COLO668 (cell line): ENCODE results near the gene SNAPC4.
A peak's percentile ranks its signal among the peaks of the same experiment; 100 is the strongest.
"Not testable (repeated sequence)": the region's sequence is repeated elsewhere in the genome, so short reads cannot be mapped to it uniquely, and the experiment has no call there.

Experiments used
- DNase-seq: peaks from one replicate; lab custom pipeline; 2025; ENCODE audit not compliant: unreplicated experiment; lab: John Stamatoyannopoulos, UW

Gene SNAPC4

GRCh38 chr9:136359774-136360718 is 39.9 kb downstream of the SNAPC4 start:
- no peak for DNase-seq

DNA sequence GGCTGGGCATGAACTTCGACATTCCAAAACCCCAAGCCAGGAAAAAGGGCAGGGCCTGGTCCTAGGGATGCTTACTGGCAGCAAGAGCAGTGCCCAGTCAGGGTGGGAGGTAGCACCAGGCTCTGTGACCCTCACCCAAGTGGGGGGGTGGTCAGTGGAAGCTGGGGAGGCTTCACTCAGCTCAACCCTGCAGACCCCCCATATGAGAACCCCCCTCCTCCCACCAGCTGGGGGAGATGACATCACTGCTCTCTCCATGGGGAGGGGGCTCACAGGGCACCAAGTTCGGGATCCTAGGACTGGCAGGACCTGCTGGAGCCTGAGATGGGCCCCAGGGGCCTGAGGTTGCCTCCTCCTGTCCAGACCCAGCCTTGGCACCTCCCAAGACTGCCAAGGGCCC is 41.1 kb downstream of the SNAPC4 start:
- no peak for DNase-seq

GRCh38 chr9:136358016-136358415 is 42.0 kb downstream of the SNAPC4 start:
- DNase-seq, result no peak

DNA sequence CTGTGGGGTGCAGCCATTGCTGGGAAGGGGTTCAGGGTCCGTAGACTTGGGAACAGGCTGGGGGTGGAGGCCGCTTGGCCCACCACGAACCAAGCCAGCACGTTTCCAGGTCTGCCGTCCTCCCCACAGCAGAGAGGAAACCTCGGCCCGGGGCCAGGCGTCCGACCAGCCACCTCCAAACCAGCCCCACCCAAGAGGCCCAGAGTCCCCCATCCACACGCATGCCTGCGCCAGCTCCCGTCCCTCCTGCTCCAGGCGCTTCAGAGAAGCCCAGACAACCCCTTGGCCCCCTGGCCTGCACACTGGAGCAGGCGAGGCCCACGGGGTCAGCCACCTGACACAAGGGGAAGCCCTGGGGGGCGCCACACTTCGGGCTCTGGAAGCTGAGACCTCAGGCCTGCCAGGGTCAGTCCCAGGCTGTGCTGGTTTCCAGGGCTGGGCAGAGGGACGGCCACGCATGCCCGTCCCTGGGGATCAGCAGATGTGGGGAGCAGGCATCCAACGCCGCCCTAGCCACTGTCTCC is 42.7 kb downstream of the SNAPC4 start:
- DNase-seq, result no peak

DNA sequence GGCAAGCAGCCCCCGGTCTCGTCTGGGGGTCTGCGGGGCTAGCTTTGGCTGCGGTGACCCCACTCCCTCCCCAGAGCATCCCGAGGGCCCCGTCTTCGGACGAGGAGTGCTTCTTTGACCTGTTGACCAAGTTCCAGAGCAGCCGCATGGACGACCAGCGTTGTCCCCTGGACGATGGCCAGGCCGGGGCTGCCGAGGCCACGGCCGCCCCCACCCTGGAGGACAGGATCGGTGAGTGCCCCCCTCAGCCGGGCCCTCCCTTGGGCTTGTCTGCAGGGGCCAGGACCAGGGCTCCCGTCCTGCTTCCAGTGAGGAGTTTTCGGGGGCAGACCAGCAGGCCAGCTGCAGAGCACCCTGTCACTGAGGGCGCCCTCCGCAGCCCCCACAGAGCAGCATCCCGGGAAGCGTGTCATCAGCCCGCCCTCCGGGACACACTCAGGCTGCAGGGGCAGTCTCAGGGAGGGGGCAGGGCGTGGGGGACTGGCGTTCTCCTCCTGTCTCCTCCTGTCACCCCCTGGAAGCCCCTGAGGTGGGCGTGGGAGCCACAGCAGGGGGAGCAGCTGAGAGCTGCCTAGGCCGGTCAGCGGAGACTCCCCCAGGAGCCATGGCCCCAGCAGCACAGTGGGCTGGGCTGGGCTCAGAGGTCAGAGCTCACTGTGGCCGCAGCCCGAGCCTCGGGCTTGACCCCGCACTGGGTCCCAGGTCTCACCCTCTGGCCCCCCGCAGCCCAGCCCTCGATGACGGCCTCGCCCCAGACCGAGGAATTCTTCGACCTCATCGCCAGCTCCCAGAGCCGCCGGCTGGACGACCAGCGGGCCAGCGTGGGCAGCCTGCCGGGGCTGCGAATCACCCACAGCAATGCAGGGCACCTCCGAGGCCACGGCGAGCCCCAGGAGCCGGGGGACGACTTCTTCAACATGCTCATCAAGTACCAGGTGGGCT is 44.1 kb downstream of the SNAPC4 start:
- DNase-seq, result no peak

DNA sequence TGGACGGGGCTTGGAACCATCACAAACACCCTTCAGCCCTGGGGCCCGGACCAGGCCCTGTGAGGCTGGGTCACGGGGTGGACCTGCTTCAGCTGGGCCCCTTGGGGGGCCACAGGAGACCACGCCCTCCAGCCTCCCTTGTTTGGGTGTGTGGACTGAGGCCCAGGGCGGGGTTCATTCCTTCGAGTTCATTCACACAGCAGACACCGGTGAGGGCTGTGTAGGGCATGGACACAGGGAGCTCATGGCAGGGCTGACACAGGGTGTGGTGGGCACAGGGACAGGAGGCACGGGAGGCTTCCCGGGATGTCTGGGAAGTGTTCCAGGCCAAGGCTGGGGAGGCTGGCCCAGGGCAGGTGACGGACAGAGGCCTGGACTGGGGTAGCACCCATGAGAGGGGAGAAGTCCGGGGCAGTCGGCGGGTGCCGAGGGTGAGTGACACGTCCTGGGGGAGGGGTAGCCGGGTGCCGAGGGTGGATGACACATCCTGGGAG is 45.3 kb downstream of the SNAPC4 start:
- no peak for DNase-seq

DNA sequence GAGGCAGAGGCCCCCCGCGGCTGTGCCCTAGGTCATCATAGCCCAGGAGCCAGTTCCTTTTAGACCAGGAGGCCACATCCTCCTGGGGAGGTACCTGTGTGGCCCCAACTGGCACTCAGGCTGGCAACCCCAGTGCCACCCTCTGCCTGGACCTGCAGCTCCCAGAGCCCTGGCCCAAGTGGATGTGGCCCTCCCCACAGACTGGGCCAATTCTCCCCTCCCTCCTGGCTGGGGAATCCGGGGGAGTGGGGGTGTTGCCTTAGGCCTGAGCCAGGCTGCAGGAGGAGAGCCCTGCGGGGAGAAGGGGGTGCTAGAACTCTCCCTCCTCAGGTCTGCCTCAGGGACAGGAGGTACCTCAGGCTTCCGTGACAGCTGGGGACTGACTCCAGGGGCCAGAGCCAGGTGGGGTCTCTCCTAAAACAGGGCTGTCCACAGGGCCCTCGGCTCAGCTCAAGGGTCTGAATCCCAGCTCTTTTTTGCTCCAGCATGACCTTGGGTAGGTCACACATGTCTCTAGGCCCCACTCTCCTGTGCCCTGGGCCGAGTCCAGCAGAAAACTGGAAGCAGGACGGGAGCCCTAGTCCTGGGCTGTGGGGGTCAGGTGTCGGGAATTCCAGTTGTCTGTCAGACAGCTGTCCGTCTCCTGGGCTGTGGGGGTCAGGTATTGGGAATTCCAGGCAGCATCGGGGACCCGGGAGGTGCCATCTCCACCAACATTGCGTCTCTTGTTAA is 46.0 kb downstream of the SNAPC4 start:
- no peak for DNase-seq

GRCh38 chr9:136353088-136353487 is 46.9 kb downstream of the SNAPC4 start:
- DNase-seq, result no peak

GRCh38 chr9:136352682-136353081 is 47.3 kb downstream of the SNAPC4 start:
- DNase-seq, result peak; percentile 43

- DNase-seq, result not testable (repeated sequence)
Measured at GRCh38 chr9:136351868-136352267, 48.1 kb downstream of the SNAPC4 start.

DNA sequence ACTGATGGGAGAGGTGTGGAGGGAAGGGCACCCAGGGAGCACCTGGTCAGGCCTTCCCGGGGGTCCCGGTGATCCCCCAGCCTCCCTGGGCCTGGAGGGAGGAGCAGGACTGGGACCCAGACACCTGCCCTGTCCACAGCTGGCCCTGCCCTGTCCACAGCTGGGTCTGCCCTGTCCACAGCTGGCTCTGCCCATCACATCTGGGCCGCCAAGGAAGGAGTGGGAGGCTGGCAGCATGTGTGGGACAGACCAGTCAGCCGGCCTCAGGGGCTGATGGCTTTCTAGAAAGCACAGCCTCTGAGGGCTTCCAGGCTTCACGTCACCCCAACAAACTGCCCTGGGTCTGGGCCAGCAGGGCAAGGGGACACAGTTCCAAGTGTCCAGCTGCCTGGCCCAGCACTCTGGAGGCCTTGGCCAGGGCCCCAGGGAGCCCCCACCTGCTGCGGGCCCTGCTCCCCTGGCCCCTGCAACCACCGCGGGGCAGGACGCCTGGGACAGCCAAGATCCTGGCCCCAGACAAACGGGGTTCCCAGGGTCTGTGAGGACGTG is 48.6 kb downstream of the SNAPC4 start:
- DNase-seq, result no peak
